AG09309 (cell line): Measurements from ENCODE around the gene IQGAP1.
A peak's percentile ranks its signal among the peaks of the same experiment; 100 is the strongest.
"Not testable (repeated sequence)": the region's sequence is repeated elsewhere in the genome, so short reads cannot be mapped to it uniquely, and the experiment has no call there.

Source experiments
- DNase-seq: peaks from one replicate; pipeline ENCODE4 v3.0.0-alpha.2; 2010; ENCODE audit warnings: low read depth
- H3K4me3 ChIP-seq: 2 replicates; pipeline ENCODE4 v1.5.1; 2011; ENCODE audit warnings: mild to moderate bottlenecking, low read depth, low read length, moderate library complexity; ENCODE audit not compliant: control insufficient read depth
- CTCF ChIP-seq: IDR thresholded peaks from 2 replicates; pipeline ENCODE4 v1.5.1; 2011; ENCODE audit warnings: mild to moderate bottlenecking, low read depth, low read length, inconsistent platforms; ENCODE audit not compliant: insufficient read depth, control insufficient read depth; ENCODE audit errors: missing control alignments

The IQGAP1 gene

GRCh38 chr15:90387534-90388461, at the start of gene IQGAP1:
Gene IQGAP1, plus strand, starts transcription at chr15:90388242. Its CDS starts 100 bp downstream, at chr15:90388342.
- peak; percentile 83 for DNase-seq
- no peak for TF ChIP-seq CTCF
- peak within 1 kb of the TSS; percentile 82 for H3K4me3 ChIP-seq

- DNase-seq: no peak
- H3K4me3 ChIP-seq: no peak overlapping the region
- no peak for TF ChIP-seq CTCF
Measured at GRCh38 chr15:90338532-90338931, 49.5 kb upstream of the IQGAP1 start.

GRCh38 chr15:90340345-90340744, 47.7 kb upstream of the IQGAP1 start:
- DNase-seq: no peak
- TF ChIP-seq CTCF: no peak
- H3K4me3 ChIP-seq: no peak overlapping the region

- H3K4me3 ChIP-seq: no peak overlapping the region
- TF ChIP-seq CTCF: no peak
- no peak for DNase-seq
Measured at GRCh38 chr15:90343302-90343790, 44.7 kb upstream of the IQGAP1 start.

GRCh38 chr15:90344662-90345061, 43.4 kb upstream of the IQGAP1 start:
- H3K4me3 ChIP-seq: no peak overlapping the region
- no peak for TF ChIP-seq CTCF
- DNase-seq: no peak

- H3K4me3 ChIP-seq: no peak overlapping the region
- no peak for DNase-seq
- TF ChIP-seq CTCF: no peak
Measured at GRCh38 chr15:90345857-90346256, 42.2 kb upstream of the IQGAP1 start.

GRCh38 chr15:90347431-90348065, 40.5 kb upstream of the IQGAP1 start:
- not testable (repeated sequence) for DNase-seq

More at GRCh38 chr15:90347431-90348065, 40.5 kb upstream of the IQGAP1 start:
- not testable (repeated sequence) for H3K4me3 ChIP-seq
